SU-DHL-6 (cell line): Measurements from ENCODE around the gene FBXL2.

Source experiments
- EZH2phosphoT487 ChIP-seq: fragments of 200-600 bp; sonication (generic), shearing (Covaris generic); conservative IDR thresholded peaks from 2 replicates; pipeline ENCODE4 v1.6.1; 2018; ENCODE audit warnings: mild to moderate bottlenecking, antibody characterized with exemption, low read length, moderate library complexity, mixed read lengths
- TF ChIP-seq, protein P1 (sequence below): fragments of 200-600 bp; sonication (generic); IDR thresholded peaks from one replicate; pipeline ENCODE4 v1.5.1; 2017; ENCODE audit warnings: antibody characterized with exemption, mild to moderate bottlenecking, low read length, moderate library complexity; ENCODE audit not compliant: insufficient read depth, poor library complexity, severe bottlenecking

DNA sequence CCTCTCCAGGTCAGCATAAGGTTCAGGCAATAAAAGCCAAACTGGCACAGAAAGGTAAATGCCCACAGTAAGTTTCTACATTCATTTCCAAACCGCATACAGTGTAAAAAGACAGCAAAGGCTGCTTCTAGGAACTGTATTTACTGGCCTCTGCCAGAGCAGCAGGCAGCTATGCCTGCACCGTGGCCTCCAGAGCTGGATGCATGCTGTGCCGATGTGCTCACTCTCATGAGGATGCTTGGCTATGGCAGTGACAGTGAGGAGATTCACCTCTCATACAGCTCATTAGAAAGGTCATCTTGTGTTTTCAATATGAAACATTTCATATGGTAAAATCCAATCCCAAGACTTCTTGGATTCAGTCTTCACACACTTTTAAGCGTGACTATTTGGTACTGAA, 112.7 kb downstream of the FBXL2 start:
- TF ChIP-seq, protein P1, sequence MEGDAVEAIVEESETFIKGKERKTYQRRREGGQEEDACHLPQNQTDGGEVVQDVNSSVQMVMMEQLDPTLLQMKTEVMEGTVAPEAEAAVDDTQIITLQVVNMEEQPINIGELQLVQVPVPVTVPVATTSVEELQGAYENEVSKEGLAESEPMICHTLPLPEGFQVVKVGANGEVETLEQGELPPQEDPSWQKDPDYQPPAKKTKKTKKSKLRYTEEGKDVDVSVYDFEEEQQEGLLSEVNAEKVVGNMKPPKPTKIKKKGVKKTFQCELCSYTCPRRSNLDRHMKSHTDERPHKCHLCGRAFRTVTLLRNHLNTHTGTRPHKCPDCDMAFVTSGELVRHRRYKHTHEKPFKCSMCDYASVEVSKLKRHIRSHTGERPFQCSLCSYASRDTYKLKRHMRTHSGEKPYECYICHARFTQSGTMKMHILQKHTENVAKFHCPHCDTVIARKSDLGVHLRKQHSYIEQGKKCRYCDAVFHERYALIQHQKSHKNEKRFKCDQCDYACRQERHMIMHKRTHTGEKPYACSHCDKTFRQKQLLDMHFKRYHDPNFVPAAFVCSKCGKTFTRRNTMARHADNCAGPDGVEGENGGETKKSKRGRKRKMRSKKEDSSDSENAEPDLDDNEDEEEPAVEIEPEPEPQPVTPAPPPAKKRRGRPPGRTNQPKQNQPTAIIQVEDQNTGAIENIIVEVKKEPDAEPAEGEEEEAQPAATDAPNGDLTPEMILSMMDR, result no peak
- no peak for TF ChIP-seq EZH2phosphoT487
